ENCODE results near the gene PEX11B.
"Not testable (repeated sequence)": the region's sequence is repeated elsewhere in the genome, so short reads cannot be mapped to it uniquely, and the experiment has no call there.

PEX11B gene

GRCh38 chr1:145937436-145937835 is 18.9 kb upstream of the PEX11B start:
- no peak overlapping the region for H3K27ac Mint-ChIP-seq
- peaks cover 71% of the 10 kb centered on the region for H3K36me3 Mint-ChIP-seq (ENCODE audit: low read depth)
- H3K27me3 Mint-ChIP-seq: no peaks in the 10 kb centered on the region
- no peak overlapping the region for H3K4me3 Mint-ChIP-seq
- intact Hi-C loops (cut with micrococcal nuclease): no loop called here
- H3K9me3 Mint-ChIP-seq: no peaks in the 10 kb centered on the region
- H3K4me1 Mint-ChIP-seq (ENCODE audit: low read depth): peaks cover 14% of the 10 kb centered on the region

- Mint-ChIP-seq H3K27me3 (no peaks in the 10 kb centered on the region), H3K27ac (no peak overlapping the region), H3K4me3 (no peak overlapping the region), H3K4me1 (ENCODE audit: low read depth) (peaks cover 13% of the 10 kb centered on the region), H3K36me3 (ENCODE audit: low read depth) (peaks cover 66% of the 10 kb centered on the region), H3K9me3 (no peaks in the 10 kb centered on the region)
- intact Hi-C loops (cut with micrococcal nuclease): no loop called here
Measured at GRCh38 chr1:145936247-145936646, 17.7 kb upstream of the PEX11B start.

GRCh38 chr1:145935708-145936107 is 17.2 kb upstream of the PEX11B start:
- Mint-ChIP-seq H3K4me3 (no peak overlapping the region), H3K27ac (no peak overlapping the region), H3K27me3 (no peaks in the 10 kb centered on the region), H3K4me1 (ENCODE audit: low read depth) (peaks cover 13% of the 10 kb centered on the region), H3K9me3 (no peaks in the 10 kb centered on the region), H3K36me3 (ENCODE audit: low read depth) (peaks cover 68% of the 10 kb centered on the region)
- intact Hi-C loops (cut with micrococcal nuclease): no loop called here

GRCh38 chr1:145932522-145933009 is 14.0 kb upstream of the PEX11B start:
- H3K27ac Mint-ChIP-seq; H3K27me3 Mint-ChIP-seq; intact Hi-C loops (cut with micrococcal nuclease); H3K4me3 Mint-ChIP-seq; H3K9me3 Mint-ChIP-seq: not testable (repeated sequence)
- Mint-ChIP-seq H3K4me1 (ENCODE audit: low read depth) (peaks cover 22% of the 10 kb centered on the region), H3K36me3 (ENCODE audit: low read depth) (peaks cover 56% of the 10 kb centered on the region)

- peaks cover 16% of the 10 kb centered on the region for H3K36me3 Mint-ChIP-seq (ENCODE audit: low read depth)
- peaks cover 16% of the 10 kb centered on the region for H3K4me1 Mint-ChIP-seq (ENCODE audit: low read depth)
- no peaks in the 10 kb centered on the region for H3K9me3 Mint-ChIP-seq
- H3K27ac Mint-ChIP-seq: no peak overlapping the region
- H3K4me3 Mint-ChIP-seq: peak overlapping the region; percentile 40
- no peaks in the 10 kb centered on the region for H3K27me3 Mint-ChIP-seq
- intact Hi-C loops (cut with micrococcal nuclease): loop anchor here (1.0 to 2.0 kb wide), 2 partner anchors 10 to 37 kb away; partner anchors contain the start of genes ANKRD34A, PEX11B and POLR3GL
Measured at GRCh38 chr1:145927916-145928643, 9.6 kb upstream of the PEX11B start.

GRCh38 chr1:145927063-145927886 is 8.8 kb upstream of the PEX11B start, which contains the start of gene RBM8A:
Gene RBM8A, minus strand, starts transcription at chr1:145927484. Its CDS starts 58 bp downstream, at chr1:145927426.
- no peak within 1 kb of the TSS for H3K27ac Mint-ChIP-seq
- peaks cover 9% of the 10 kb centered on the region for H3K4me1 Mint-ChIP-seq (ENCODE audit: low read depth)
- peak within 1 kb of the TSS; percentile 40 for H3K4me3 Mint-ChIP-seq
- peaks cover 16% of the 10 kb centered on the region for H3K36me3 Mint-ChIP-seq (ENCODE audit: low read depth)
- H3K27me3 Mint-ChIP-seq: no peaks in the 10 kb centered on the region
- no peaks in the 10 kb centered on the region for H3K9me3 Mint-ChIP-seq
- intact Hi-C loops (cut with micrococcal nuclease): loop anchor here (1.0 to 2.0 kb wide), 2 partner anchors 9 to 38 kb away; partner anchors contain the start of genes ANKRD34A, PEX11B and POLR3GL

- Mint-ChIP-seq H3K4me3 (no peak overlapping the region), H3K9me3 (no peaks in the 10 kb centered on the region), H3K36me3 (ENCODE audit: low read depth) (peaks cover 13% of the 10 kb centered on the region), H3K27ac (no peak overlapping the region), H3K4me1 (ENCODE audit: low read depth) (peaks cover 9% of the 10 kb centered on the region), H3K27me3 (no peaks in the 10 kb centered on the region)
- intact Hi-C loops (cut with micrococcal nuclease): loop anchor here (1.0 to 2.0 kb wide), 2 partner anchors 8 to 38 kb away; partner anchors contain the start of genes ANKRD34A, PEX11B and POLR3GL
Measured at GRCh38 chr1:145926686-145927062, 8.2 kb upstream of the PEX11B start.

- Mint-ChIP-seq H3K4me1 (ENCODE audit: low read depth) (peaks cover 29% of the 10 kb centered on the region), H3K27ac (no peak overlapping the region), H3K27me3 (no peaks in the 10 kb centered on the region), H3K9me3 (no peaks in the 10 kb centered on the region), H3K36me3 (ENCODE audit: low read depth) (peaks cover 11% of the 10 kb centered on the region), H3K4me3 (no peak overlapping the region)
- intact Hi-C loops (cut with micrococcal nuclease): no loop called here
Measured at GRCh38 chr1:145922266-145922665, 3.7 kb upstream of the PEX11B start.

GRCh38 chr1:145920297-145920696 is 1.8 kb upstream of the PEX11B start:
- H3K4me1 Mint-ChIP-seq (ENCODE audit: low read depth): peaks cover 36% of the 10 kb centered on the region
- H3K4me3 Mint-ChIP-seq; intact Hi-C loops (cut with micrococcal nuclease); H3K27me3 Mint-ChIP-seq; H3K9me3 Mint-ChIP-seq; H3K27ac Mint-ChIP-seq: not testable (repeated sequence)
- H3K36me3 Mint-ChIP-seq (ENCODE audit: low read depth): peaks cover 30% of the 10 kb centered on the region

- Mint-ChIP-seq H3K4me3 (peak overlapping the region; percentile 81), H3K36me3 (ENCODE audit: low read depth) (peaks cover 41% of the 10 kb centered on the region), H3K27me3 (no peaks in the 10 kb centered on the region), H3K9me3 (no peaks in the 10 kb centered on the region), H3K4me1 (ENCODE audit: low read depth) (peaks cover 36% of the 10 kb centered on the region), H3K27ac (peak overlapping the region; percentile 69)
- intact Hi-C loops (cut with micrococcal nuclease): loop anchor here (1.0 kb wide), 1 partner anchor 8 kb away; the partner anchor contains the start of gene RBM8A
Measured at GRCh38 chr1:145918992-145919939, 749 bp upstream of the PEX11B start.

GRCh38 chr1:145917595-145917994 is 922 bp downstream of the PEX11B start:
- peak overlapping the region; percentile 69 for H3K27ac Mint-ChIP-seq
- intact Hi-C loops (cut with micrococcal nuclease): no loop called here
- H3K9me3 Mint-ChIP-seq: no peaks in the 10 kb centered on the region
- no peaks in the 10 kb centered on the region for H3K27me3 Mint-ChIP-seq
- peaks cover 57% of the 10 kb centered on the region for H3K36me3 Mint-ChIP-seq (ENCODE audit: low read depth)
- peak overlapping the region; percentile 81 for H3K4me3 Mint-ChIP-seq
- H3K4me1 Mint-ChIP-seq (ENCODE audit: low read depth): peaks cover 36% of the 10 kb centered on the region

GRCh38 chr1:145916745-145917144 is 1.8 kb downstream of the PEX11B start:
- H3K4me3 Mint-ChIP-seq: no peak overlapping the region
- peak overlapping the region; percentile 35 for H3K27ac Mint-ChIP-seq
- H3K27me3 Mint-ChIP-seq: no peaks in the 10 kb centered on the region
- peaks cover 66% of the 10 kb centered on the region for H3K36me3 Mint-ChIP-seq (ENCODE audit: low read depth)
- peaks cover 36% of the 10 kb centered on the region for H3K4me1 Mint-ChIP-seq (ENCODE audit: low read depth)
- intact Hi-C loops (cut with micrococcal nuclease): no loop called here
- H3K9me3 Mint-ChIP-seq: no peaks in the 10 kb centered on the region

GRCh38 chr1:145912128-145912641 is 6.3 kb downstream of the PEX11B start:
- H3K36me3 Mint-ChIP-seq (ENCODE audit: low read depth): peaks cover 68% of the 10 kb centered on the region
- intact Hi-C loops (cut with micrococcal nuclease): loop anchor here (5.0 kb wide), 1 partner anchor 65 kb away; the partner anchor contains the start of gene NUDT17
- H3K9me3 Mint-ChIP-seq: no peaks in the 10 kb centered on the region
- H3K27ac Mint-ChIP-seq: no peak overlapping the region
- H3K4me3 Mint-ChIP-seq: no peak overlapping the region
- H3K4me1 Mint-ChIP-seq (ENCODE audit: low read depth): peaks cover 6% of the 10 kb centered on the region
- H3K27me3 Mint-ChIP-seq: no peaks in the 10 kb centered on the region

All from dendritic cell treated with granulocyte-macrophage colony-stimulating factor and Interleukin-4, amounts not matched to agents 40 ng/mL and 50 ng/mL, for 4 days (primary cell).